ENCODE data around the gene MAN2A2.

The MAN2A2 gene

DNA sequence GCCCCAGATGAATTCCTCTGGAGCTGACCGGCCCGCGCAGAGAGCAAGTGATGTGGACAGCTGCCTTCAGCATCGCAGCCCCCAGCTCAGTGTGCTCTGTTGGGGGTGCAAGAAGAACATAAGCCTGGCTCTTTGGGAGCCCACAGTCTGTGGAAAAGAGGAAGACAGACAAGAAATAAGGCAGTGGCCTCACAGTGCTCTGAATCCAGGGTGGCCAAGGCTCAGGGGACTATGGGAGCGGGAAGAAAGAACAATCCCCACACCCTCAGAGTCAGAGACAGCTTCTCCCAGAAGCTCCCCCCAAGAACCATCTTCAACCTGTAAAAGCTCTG, 29.5 kb downstream of the MAN2A2 start:
- Histone ChIP-seq H3K27me3 (ENCODE audit: insufficient read depth, low read length) (no peaks in the 10 kb centered on the region), H3K4me3 (ENCODE audit: low read length) (peak overlapping the region; percentile 62), H3K4me1 (ENCODE audit: insufficient read depth, low read length) (peaks cover 32% of the 10 kb centered on the region), H2AFZ (ENCODE audit: low read depth, low read length) (peak overlapping the region; percentile 83), H3K36me3 (ENCODE audit: insufficient read depth, low read length) (no peaks in the 10 kb centered on the region), H3K9me3 (ENCODE audit: low read length) (no peaks in the 10 kb centered on the region)

DNA sequence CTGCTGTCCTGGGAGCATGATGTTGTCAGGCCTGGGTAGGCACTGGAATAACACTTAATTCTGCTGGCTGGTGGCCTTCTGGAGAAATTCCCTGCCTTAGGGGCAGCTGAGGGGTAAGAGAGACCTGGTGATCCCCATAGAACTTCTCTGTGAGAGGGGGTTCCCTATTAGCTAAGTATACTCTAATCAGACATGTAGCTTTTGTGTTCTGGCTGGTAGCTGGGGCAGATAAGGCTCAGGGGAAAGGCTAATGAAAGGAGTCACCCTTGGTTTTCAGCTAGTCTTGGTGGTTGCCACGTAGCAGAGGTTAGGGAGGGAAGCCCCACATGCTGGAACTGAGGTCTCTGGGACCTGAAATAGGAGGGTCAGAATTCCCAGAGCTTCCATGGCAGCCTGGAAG, 30.2 kb downstream of the MAN2A2 start:
- peaks cover 32% of the 10 kb centered on the region for H3K4me1 ChIP-seq (ENCODE audit: insufficient read depth, low read length)
- no peak overlapping the region for H3K4me3 ChIP-seq (ENCODE audit: low read length)
- no peak overlapping the region for H2AFZ ChIP-seq (ENCODE audit: low read depth, low read length)
- no peaks in the 10 kb centered on the region for H3K9me3 ChIP-seq (ENCODE audit: low read length)
- H3K27me3 ChIP-seq (ENCODE audit: insufficient read depth, low read length): no peaks in the 10 kb centered on the region
- H3K36me3 ChIP-seq (ENCODE audit: insufficient read depth, low read length): peaks cover 2% of the 10 kb centered on the region

DNA sequence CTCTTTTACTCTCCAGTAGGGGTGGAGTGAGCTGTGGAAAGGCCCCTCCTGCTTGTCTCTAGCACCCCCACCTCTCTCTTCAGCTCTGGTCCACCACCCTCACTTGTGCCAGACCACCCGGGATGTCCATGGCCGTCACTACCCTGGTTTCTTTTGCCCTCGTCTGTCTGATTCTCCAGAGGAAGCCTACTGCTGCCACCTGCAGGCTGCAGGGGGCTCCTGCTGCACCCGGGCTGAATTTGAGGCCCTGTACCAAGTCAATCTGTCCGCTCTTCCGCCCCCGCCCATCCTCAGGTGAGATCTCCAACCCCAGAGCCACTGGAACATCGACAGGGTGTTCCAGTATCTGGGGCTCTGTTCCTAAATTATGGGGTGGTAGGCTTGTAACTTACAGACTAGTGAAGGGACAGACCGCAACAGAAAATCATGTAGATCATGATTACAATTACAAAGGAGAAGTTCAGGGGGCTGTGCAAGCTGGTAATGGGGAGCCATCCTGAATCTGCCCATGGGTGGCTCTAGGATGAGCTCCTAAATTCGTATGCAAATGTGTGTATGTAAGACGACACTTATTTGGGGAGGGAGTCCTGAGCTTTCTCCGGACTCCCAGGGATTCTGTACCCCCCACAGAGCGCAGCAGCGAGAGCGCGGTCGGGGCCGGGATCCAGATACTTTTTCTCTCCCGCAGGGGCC, 31.3 kb downstream of the MAN2A2 start:
- H3K27me3 ChIP-seq (ENCODE audit: insufficient read depth, low read length): no peaks in the 10 kb centered on the region
- peaks cover 7% of the 10 kb centered on the region for H3K36me3 ChIP-seq (ENCODE audit: insufficient read depth, low read length)
- H3K4me1 ChIP-seq (ENCODE audit: insufficient read depth, low read length): peaks cover 32% of the 10 kb centered on the region
- peak overlapping the region; percentile 95 for H2AFZ ChIP-seq (ENCODE audit: low read depth, low read length)
- peak overlapping the region; percentile 68 for H3K4me3 ChIP-seq (ENCODE audit: low read length)
- no peaks in the 10 kb centered on the region for H3K9me3 ChIP-seq (ENCODE audit: low read length)

DNA sequence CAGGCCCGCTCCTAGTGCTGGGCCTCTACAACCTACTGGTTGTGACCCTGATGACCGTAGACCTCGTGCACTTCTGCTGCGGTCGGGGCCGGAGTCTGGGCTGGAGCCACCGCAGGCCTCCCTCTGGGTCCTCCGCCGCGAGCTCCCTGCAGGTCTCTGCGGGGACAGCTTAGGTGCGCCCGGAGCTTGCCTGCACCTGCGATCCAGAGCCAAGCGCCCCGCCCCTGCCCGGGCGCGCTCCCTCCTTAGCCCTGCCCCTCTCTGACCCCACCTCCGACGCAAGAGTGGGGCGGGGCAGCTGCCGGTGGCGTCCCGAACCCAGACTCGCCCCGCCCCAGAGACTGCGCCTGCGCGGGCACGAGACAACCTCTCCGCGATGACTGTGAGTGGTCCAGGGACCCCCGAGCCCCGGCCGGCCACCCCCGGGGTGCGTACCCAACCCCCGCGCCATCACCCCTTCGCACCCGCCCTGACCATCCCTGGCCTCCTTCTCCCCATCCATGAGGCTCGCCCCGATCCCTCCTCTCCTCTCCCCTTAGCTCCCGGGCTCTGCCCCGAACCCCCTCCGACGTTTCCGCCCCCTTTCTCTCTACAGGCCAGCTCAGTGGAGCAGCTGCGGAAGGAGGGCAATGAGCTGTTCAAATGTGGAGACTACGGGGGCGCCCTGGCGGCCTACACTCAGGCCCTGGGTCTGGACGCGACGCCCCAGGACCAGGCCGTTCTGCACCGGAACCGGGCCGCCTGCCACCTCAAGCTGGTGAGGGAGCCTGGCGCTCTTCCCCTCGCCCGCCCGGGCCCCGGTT, 32.0 kb downstream of the MAN2A2 start, which contains the start of gene UNC45A:
Gene UNC45A (plus strand): TSS at position 337 of the 803 bp plus-strand sequence. CDS start 40 bp downstream, at position 377.
- Histone ChIP-seq H3K4me1 (ENCODE audit: insufficient read depth, low read length) (peaks cover 32% of the 10 kb centered on the region), H3K9me3 (ENCODE audit: low read length) (no peaks in the 10 kb centered on the region), H3K27me3 (ENCODE audit: insufficient read depth, low read length) (no peaks in the 10 kb centered on the region), H3K4me3 (ENCODE audit: low read length) (peak within 1 kb of the TSS; percentile 68), H3K36me3 (ENCODE audit: insufficient read depth, low read length) (peaks cover 14% of the 10 kb centered on the region), H2AFZ (ENCODE audit: low read depth, low read length) (peak within 1 kb of the TSS; percentile 95)

DNA sequence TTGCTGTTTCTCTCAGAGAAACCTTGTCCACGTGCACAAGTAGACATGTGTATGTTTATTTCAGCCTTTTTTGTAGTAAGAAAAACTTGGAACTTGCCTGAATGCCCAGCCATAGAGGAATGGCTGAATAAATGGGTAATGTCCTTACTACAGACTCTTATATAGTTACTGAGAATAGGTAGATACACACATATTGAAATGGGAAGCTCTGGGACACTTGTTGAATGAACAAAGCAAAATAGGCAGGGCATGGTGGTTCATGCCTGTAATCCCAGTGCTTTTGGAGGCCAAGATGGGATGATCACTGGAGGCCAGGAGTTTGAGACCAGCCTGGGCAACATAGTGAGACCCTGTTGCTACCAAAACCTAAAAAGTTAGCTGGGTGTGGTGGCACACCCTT, 33.7 kb downstream of the MAN2A2 start:
- Histone ChIP-seq H3K27me3 (ENCODE audit: insufficient read depth, low read length) (no peaks in the 10 kb centered on the region), H3K4me3 (ENCODE audit: low read length) (no peak overlapping the region), H2AFZ (ENCODE audit: low read depth, low read length) (no peak overlapping the region), H3K36me3 (ENCODE audit: insufficient read depth, low read length) (peaks cover 26% of the 10 kb centered on the region), H3K9me3 (ENCODE audit: low read length) (no peaks in the 10 kb centered on the region), H3K4me1 (ENCODE audit: insufficient read depth, low read length) (peaks cover 27% of the 10 kb centered on the region)

DNA sequence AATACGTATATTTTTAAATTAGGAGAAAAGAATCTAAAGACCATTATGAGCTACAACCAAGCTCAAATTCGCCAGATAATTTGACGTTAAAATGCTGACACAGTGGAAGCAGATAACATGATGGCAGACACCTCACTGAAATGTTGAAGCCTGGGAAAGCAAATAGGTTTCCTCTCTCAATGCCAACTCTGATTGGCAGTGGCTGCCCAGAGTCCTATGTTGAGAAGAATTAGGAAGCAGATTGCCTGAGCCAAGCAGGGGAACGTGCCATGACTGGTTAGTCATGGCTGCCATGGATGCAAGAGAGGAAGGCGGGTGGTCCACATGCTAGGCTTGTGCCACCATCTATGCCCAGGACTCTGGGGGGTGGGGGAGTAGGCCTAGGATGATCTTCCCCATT, 35.2 kb downstream of the MAN2A2 start:
- peaks cover 40% of the 10 kb centered on the region for H3K36me3 ChIP-seq (ENCODE audit: insufficient read depth, low read length)
- no peaks in the 10 kb centered on the region for H3K27me3 ChIP-seq (ENCODE audit: insufficient read depth, low read length)
- peaks cover 19% of the 10 kb centered on the region for H3K4me1 ChIP-seq (ENCODE audit: insufficient read depth, low read length)
- no peaks in the 10 kb centered on the region for H3K9me3 ChIP-seq (ENCODE audit: low read length)
- no peak overlapping the region for H3K4me3 ChIP-seq (ENCODE audit: low read length)
- H2AFZ ChIP-seq (ENCODE audit: low read depth, low read length): no peak overlapping the region

DNA sequence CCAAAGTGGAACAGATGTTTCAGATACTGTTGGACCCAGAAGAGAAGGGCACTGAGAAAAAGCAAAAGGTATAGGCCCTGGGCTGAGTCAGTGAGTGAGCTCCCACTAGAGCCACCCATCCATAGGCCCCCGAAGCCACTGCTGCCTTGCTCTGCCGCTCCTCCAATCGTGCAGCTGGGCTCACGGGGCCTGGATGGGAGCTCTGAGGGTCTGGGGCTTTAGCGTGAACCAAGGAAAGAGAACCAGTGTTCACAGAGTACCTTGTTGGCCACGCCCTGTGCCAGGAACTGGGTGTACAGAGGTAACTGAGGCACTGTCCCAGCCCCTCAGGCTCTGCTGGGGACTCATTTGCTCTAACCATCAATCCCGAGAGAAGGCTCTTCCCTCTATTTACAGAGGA, 36.7 kb downstream of the MAN2A2 start:
- Histone ChIP-seq H3K27me3 (ENCODE audit: insufficient read depth, low read length) (no peaks in the 10 kb centered on the region), H3K4me3 (ENCODE audit: low read length) (no peak overlapping the region), H2AFZ (ENCODE audit: low read depth, low read length) (no peak overlapping the region), H3K36me3 (ENCODE audit: insufficient read depth, low read length) (peaks cover 54% of the 10 kb centered on the region), H3K4me1 (ENCODE audit: insufficient read depth, low read length) (peaks cover 11% of the 10 kb centered on the region), H3K9me3 (ENCODE audit: low read length) (no peaks in the 10 kb centered on the region)

DNA sequence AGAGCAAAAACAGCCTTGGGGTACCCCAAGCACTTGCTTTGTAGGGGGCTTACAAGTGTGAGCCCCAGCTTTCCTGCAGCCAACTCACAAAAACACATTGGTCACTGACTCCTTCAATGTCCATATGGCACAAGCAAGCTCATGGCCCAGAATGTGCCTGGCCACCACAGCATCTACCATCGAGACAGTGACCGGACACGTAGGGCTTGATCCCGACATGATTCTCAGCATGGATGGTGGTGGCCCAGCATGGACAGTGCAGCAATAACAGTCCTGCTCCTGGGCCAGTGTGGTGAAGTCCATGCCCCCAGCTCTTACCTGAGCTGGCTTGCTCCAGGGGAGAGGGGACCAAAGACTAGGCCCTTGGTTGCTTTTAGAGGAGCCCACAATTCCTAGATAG, 37.9 kb downstream of the MAN2A2 start:
- H3K4me3 ChIP-seq (ENCODE audit: low read length): no peak overlapping the region
- peaks cover 4% of the 10 kb centered on the region for H3K4me1 ChIP-seq (ENCODE audit: insufficient read depth, low read length)
- peaks cover 58% of the 10 kb centered on the region for H3K36me3 ChIP-seq (ENCODE audit: insufficient read depth, low read length)

DNA sequence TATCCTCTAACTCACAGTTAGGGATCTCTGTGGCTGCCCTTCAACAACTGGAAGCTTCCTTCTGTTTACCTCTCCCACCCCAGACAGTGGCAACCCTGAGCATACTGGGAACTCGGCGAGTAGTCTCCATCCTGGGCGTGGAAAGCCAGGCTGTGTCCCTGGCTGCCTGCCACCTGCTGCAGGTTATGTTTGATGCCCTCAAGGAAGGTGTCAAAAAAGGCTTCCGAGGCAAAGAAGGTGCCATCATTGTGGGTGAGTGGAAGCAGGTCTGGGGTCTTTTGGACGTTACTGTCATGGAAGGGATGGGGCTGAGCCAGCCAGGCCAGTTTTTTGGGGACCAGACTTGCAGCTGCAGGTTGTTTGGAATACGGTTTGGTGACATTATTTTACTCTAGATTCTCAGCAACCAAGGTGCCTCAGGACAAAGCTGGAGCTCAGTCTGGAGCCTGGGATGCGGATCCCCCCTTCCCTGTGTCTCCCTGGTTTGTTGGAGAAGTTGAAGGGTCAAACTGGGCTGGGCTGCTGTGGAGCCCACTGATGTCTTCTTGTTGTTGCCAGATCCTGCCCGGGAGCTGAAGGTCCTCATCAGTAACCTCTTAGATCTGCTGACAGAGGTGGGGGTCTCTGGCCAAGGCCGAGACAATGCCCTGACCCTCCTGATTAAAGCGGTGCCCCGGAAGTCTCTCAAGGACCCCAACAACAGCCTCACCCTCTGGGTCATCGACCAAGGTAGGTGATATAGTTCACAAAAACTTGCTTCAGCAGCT, 39.4 kb downstream of the MAN2A2 start:
- no peaks in the 10 kb centered on the region for H3K27me3 ChIP-seq (ENCODE audit: insufficient read depth, low read length)

More for the DNA sequence above, 37.9 kb downstream of the MAN2A2 start:
- H2AFZ ChIP-seq (ENCODE audit: low read depth, low read length): no peak overlapping the region
- H3K27me3 ChIP-seq (ENCODE audit: insufficient read depth, low read length): no peaks in the 10 kb centered on the region
- no peaks in the 10 kb centered on the region for H3K9me3 ChIP-seq (ENCODE audit: low read length)

DNA sequence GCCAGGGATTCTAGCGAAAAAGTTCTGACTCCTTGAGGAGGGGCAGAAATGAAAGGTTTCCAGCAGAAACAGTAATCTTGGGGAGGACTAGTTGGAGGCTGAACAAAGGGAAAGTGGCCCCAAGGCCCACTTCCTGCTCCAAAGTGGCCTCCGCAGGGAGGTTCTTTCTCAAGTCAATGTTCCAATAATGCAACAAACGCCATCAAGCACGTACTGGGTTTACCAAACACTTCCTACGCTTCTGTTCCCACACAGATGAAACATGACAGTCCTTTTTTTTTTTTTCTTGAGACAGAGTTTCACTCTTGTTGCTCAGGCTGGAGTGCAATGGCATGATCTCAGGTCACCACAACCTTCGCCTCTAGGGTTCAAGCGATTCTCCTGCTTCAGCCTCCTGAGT, 42.0 kb downstream of the MAN2A2 start:
- Histone ChIP-seq H2AFZ (ENCODE audit: low read depth, low read length) (no peak overlapping the region), H3K27me3 (ENCODE audit: insufficient read depth, low read length) (no peaks in the 10 kb centered on the region), H3K36me3 (ENCODE audit: insufficient read depth, low read length) (peaks cover 78% of the 10 kb centered on the region), H3K9me3 (ENCODE audit: low read length) (no peaks in the 10 kb centered on the region), H3K4me1 (ENCODE audit: insufficient read depth, low read length) (no peaks in the 10 kb centered on the region), H3K4me3 (ENCODE audit: low read length) (no peak overlapping the region)

More for the DNA sequence above, 39.4 kb downstream of the MAN2A2 start:
- H3K36me3 ChIP-seq (ENCODE audit: insufficient read depth, low read length): peaks cover 72% of the 10 kb centered on the region
- no peaks in the 10 kb centered on the region for H3K9me3 ChIP-seq (ENCODE audit: low read length)
- no peak overlapping the region for H2AFZ ChIP-seq (ENCODE audit: low read depth, low read length)
- H3K4me1 ChIP-seq (ENCODE audit: insufficient read depth, low read length): no peaks in the 10 kb centered on the region
- no peak overlapping the region for H3K4me3 ChIP-seq (ENCODE audit: low read length)

DNA sequence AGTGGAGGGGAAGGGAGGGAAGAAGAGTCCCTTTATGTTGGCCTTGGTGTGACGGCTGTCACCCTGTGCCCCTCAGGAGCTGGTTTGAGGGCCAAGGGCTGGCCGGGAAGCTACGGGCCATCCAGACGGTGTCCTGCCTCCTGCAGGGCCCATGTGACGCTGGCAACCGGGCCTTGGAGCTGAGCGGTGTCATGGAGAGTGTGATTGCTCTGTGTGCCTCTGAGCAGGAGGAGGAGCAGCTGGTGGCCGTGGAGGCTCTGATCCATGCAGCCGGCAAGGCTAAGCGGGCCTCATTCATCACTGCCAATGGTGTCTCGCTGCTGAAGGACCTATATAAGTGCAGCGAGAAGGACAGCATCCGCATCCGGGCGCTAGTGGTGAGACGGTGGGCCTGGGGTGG, 43.4 kb downstream of the MAN2A2 start:
- Histone ChIP-seq H3K36me3 (ENCODE audit: insufficient read depth, low read length) (peaks cover 80% of the 10 kb centered on the region), H2AFZ (ENCODE audit: low read depth, low read length) (no peak overlapping the region)

DNA sequence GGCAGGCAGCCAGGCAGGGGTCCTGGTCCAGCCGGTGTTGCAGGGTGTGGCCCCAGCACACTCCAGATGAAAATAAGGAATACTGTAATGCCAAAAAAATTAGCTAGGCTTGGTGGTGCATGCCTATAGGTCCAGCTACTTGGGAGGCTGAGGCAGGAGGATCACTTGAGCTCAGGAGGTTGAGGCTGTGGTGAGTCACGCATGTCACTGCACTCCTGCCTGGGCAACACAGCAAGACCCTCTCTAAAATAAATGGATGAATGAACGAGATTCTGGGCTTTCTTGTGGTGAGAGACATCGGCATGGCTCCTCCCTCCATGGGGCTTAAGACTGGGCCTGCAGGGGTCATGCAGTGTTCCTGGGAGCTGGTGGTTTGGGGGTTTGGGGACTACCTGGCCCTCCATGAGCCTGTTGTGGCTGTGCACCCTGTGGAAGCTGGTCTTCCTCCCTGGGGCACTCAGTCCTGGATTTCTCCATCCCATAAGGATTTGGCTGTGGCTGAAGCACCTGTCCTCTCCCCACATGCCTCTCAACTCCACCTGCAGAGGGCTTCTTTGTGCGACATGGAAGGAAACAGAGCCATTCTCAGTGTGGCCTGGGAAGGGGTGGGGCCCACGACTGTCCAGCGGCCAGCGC, 44.0 kb downstream of the MAN2A2 start:
- H3K4me3 ChIP-seq (ENCODE audit: low read length): no peak overlapping the region
- H3K27me3 ChIP-seq (ENCODE audit: insufficient read depth, low read length): no peaks in the 10 kb centered on the region
- H3K9me3 ChIP-seq (ENCODE audit: low read length): no peaks in the 10 kb centered on the region
- no peaks in the 10 kb centered on the region for H3K4me1 ChIP-seq (ENCODE audit: insufficient read depth, low read length)
- no peak overlapping the region for H2AFZ ChIP-seq (ENCODE audit: low read depth, low read length)
- H3K36me3 ChIP-seq (ENCODE audit: insufficient read depth, low read length): peaks cover 81% of the 10 kb centered on the region

More for the DNA sequence above, 43.4 kb downstream of the MAN2A2 start:
- H3K9me3 ChIP-seq (ENCODE audit: low read length): no peaks in the 10 kb centered on the region
- no peaks in the 10 kb centered on the region for H3K27me3 ChIP-seq (ENCODE audit: insufficient read depth, low read length)
- no peaks in the 10 kb centered on the region for H3K4me1 ChIP-seq (ENCODE audit: insufficient read depth, low read length)
- H3K4me3 ChIP-seq (ENCODE audit: low read length): no peak overlapping the region
